Frontal cortex (tissue), 4 donors: ENCODE data around the gene OR6B2. TPM values are rescaled to one million over a fixed set of nuclear protein-coding genes. Genes with fewer than 3 reads are reported as not detected.
"Not testable (repeated sequence)": the region's sequence is repeated elsewhere in the genome, so short reads cannot be mapped to it uniquely, and the experiment has no call there.

Source experiments
- DNase-seq, 2 donors: peaks; one replicate each; pipeline ENCODE4 v3.0.0; 2012; ENCODE audit warnings: low spot score in 2 of 2
- FAIRE-seq: peaks from 2 replicates; lab custom pipeline; 2012; peaks lifted over from hg19 to GRCh38; lab: Jason Lieb, UNC
- total RNA-seq: library from RNA; depleted of rRNA; stranded (reverse); fragments of >200 nt; gene quantifications from one replicate; pipeline ENCODE4 v1.2.3, GENCODE V29; 2014
- donor health status: control.
- donor health status: control.
- donor health status: control.

The OR6B2 gene
- total RNA-seq = not detected

- no peak for DNase-seq
Observed at GRCh38 chr2:240030379-240031094, at the start of gene OR6B2. OR6B2 (minus strand) TSS chr2:240030429; CDS start chr2:240030429, 0 bp downstream.

DNA sequence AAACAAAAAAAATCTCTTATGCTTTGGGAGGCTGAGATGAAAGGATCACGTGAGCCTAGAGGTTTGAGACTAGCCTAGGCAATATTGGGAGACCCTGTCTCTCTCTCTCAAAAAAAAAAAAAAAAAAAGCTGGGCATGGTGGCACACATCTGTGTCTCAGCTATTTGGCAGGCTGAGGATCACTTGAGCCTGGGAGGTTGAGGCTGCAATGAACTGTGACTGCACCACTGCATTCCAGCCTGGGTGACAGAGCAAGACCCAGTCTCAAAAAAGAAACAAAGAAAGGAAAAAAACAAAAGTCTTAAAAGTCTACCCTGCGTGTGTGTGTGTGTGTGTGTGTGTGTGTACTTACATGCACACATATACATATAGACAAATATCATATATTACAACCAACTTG is 48.4 kb upstream of the OR6B2 start:
- no peak for FAIRE-seq
- no peak for DNase-seq

More at GRCh38 chr2:240030379-240031094, at the start of gene OR6B2:
- no peak for FAIRE-seq

DNA sequence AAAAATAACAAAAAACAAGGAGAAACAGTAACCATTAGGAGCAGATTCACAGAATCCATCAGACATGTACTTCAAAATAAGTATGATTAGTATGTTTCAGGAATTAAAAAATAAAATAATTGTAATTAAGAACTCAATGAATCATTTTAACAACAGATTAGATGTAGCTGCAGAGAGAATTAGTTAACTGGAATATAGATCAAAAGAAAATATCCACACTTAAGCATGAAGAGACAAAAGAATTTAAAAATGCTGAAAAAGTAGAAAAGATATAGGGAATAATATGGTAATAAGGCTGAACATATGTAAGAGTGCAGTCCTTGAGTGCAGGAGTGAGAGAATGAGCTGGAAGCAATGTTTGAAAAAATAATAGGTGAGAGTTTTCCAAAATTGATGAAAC is 47.2 kb upstream of the OR6B2 start:
- DNase-seq (no peak), FAIRE-seq (no peak)

DNA sequence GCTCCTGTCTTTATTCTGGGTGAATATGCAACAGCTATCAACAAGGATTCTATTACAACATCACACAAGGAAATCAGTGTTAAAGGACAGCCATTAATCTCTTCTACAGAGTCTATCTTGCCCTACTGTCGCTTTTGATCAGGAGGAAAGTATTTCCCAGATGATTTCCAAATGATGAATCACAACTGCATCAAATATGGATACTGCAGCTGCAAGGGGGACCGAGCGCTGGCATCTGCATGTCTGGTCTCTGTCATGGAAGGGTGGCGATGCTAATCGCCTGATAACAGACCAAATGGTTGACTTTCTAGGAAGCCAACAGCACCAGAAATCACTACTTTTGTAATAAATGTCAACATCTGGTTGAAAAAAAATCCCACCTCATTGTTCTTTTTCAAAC is 44.3 kb upstream of the OR6B2 start:
- FAIRE-seq = no peak
- DNase-seq = no peak

- no peak for DNase-seq
- FAIRE-seq = no peak
Observed at GRCh38 chr2:240070907-240071306, 40.7 kb upstream of the OR6B2 start.

- no peak for FAIRE-seq
- no peak for DNase-seq
Observed at GRCh38 chr2:240069829-240070228, 39.6 kb upstream of the OR6B2 start.

GRCh38 chr2:240068193-240068592 is 38.0 kb upstream of the OR6B2 start:
- no peak for DNase-seq
- FAIRE-seq = no peak

DNA sequence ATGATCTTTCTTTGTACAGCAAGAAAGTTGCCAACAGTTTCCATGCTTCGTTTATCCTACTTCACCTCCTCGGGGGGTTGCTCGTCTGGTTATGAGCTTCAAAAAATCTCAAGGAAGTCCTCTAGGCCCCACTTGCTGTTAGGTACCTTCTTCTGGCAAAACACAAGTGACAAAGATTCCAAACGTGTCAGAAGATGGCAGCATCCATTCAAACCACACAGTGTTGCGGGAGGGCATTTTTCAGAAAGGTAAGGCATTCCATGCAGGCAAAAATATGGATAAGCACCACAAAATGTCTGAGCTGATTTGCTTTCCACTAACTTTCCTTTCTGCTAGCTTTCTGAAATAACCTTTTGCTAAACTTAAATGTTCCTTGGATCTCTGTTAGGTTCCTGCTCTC is 36.3 kb upstream of the OR6B2 start:
- no peak for FAIRE-seq
- DNase-seq = no peak

GRCh38 chr2:240064898-240065297 is 34.7 kb upstream of the OR6B2 start:
- no peak for FAIRE-seq

DNA sequence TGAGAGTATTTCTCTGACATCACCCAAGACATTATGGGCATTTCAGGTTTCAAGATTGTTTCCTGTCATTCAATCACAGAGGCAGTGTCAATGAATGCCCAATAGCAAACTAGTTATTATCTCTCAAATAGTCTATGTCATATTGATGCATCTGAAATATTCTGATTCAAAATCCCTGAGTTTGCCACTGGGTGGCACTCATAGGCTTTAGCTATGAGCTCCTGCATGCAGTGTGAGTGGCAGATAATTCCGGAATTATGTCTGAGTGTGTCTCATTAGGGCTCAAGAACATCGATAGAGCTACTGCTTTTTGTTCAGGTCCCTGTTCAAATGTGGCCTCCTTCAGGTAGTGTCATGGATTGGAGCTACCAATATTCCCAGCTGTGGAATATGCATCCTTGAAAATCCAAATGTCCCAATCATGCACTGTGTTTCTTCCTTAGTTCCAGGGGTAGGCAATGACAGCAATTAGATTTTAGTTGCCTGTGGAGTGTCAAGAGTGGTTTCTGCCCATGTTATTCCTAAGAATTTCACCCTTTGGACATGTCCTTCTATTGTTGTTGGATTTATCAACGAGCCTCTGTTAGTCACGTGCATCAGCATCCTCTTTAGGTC is 30.9 kb upstream of the OR6B2 start:
- DNase-seq = no peak

More at GRCh38 chr2:240064898-240065297, 34.7 kb upstream of the OR6B2 start:
- DNase-seq = no peak

GRCh38 chr2:240056678-240057077 is 26.4 kb upstream of the OR6B2 start:
- no peak for DNase-seq

More for the DNA sequence above, 30.9 kb upstream of the OR6B2 start:
- peak; percentile 80 for FAIRE-seq

DNA sequence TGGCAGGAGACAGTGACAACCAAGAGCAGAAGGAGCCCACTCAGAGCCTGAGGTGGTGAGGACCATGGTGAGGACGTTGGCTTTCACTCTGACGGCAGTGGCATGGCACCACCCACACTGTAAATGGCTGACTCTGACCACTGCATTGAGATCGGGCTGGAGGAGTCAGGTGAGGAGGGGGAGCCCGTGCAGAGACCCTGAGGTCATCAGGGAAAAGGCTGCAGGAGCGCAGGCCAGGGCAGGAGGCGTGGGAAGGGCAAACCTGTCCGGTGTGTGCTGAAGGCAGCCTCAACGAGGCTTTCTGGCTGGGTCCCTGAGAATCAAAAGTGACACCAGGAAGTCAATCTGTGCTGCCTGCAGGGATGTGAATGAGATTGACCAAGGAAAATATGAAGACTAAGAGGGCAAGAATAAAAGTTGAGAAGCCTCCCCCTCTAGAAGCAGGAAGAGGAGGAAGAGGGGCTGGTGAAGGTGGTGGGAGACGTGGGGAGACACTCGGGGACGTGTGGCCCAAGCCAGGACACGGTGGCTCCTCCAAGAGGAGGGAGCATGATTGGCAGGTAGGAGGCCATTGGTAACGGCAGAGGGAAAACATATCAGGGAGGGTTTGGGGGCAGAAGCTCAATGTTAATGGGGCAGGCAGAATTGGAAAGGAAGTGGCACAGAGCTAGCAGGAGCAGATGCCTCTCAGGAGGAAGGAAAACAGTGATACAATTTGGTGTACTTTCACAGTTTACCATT is 25.1 kb upstream of the OR6B2 start:
- no peak for DNase-seq
- no peak for FAIRE-seq

More at GRCh38 chr2:240056678-240057077, 26.4 kb upstream of the OR6B2 start:
- no peak for FAIRE-seq

- FAIRE-seq = no peak
- DNase-seq = no peak
Observed at GRCh38 chr2:240053173-240054155, 23.2 kb upstream of the OR6B2 start, which contains the start of gene OR6B3. OR6B3 (minus strand) TSS chr2:240053521.

- FAIRE-seq (no peak), DNase-seq (no peak)
Observed at GRCh38 chr2:240052524-240052923, 22.3 kb upstream of the OR6B2 start.

GRCh38 chr2:240051697-240052096 is 21.5 kb upstream of the OR6B2 start:
- FAIRE-seq = peak; percentile 95
- peak in 1 of 2 donors; percentile 40 for DNase-seq

DNA sequence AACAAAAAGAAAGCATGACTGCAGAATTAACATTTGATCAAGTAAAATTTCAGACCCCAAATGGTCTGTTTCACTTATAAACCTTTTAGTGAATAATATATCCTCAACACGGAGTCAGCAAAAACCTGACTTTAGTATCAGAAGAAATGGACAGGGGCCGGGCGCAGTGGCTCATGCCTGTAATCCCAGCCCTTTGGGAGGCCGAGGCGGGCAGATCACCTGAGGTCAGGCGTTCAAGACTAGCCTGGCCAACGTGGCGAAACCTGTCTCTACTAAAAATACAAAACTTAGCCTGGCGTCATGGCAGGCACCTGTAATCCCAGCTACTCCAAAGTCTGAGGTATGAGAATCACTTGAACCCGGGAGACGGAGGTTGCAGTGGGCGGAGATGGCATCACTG is 20.0 kb upstream of the OR6B2 start:
- no peak for FAIRE-seq
- no peak for DNase-seq

GRCh38 chr2:240048237-240048636 is 18.0 kb upstream of the OR6B2 start:
- DNase-seq (no peak), FAIRE-seq (no peak)

DNA sequence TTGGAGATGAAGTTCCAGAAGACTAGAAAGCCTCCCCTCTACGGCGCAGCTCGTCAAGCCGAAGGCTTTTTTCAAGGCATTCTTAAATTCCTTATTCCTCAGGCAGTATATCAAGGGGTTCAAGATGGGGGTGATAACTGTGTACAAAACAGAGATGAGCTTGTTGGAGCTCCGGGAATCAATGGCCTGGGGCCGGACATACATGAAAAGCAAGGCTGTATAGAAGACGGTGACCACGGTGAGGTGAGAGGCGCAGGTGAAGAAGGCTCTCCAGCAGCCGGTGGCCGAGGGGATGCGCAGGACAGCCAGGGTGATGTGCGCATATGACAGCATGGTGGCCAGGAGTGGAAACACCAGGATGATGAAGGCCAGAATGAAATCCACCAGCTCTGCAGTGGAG is 14.9 kb upstream of the OR6B2 start:
- no peak for FAIRE-seq
- DNase-seq = no peak

- DNase-seq, FAIRE-seq: not testable (repeated sequence)
Observed at GRCh38 chr2:240044096-240044495, 13.9 kb upstream of the OR6B2 start.
